ENCODE measurements around the gene THY1. TPM values are rescaled to one million over a fixed set of nuclear protein-coding genes. Genes with fewer than 3 reads are reported as not detected.

The THY1 gene
- total and polyA plus RNA-seq, 9 of the 15 experiments (the other 6 are each of a cell fraction or from before 2014, with no cell fraction given): 0.07 to 0.40 (median 0.16) TPM; not detected in 5

- no peak for TF ChIP-seq ARID4B (CRISPR knock-in tag; IDR thresholded peaks at IDR 0.05)
- no peak for TF ChIP-seq CSDE1 (IDR thresholded peaks at IDR 0.05)
- no peak for TF ChIP-seq SREBF1 (IDR thresholded peaks at IDR 0.05; ENCODE audit: borderline replicate concordance, low read depth, low read length)
- no peak for TF ChIP-seq U2AF1 (optimal IDR thresholded peaks at IDR 0.05; ENCODE audit: low read depth, low read length)
- no peak for TF ChIP-seq MLLT1 (IDR thresholded peaks at IDR 0.05)
- TF ChIP-seq E2F4 (CRISPR knock-in tag; IDR thresholded peaks at IDR 0.05; ENCODE audit: low read depth): no peak
- TF ChIP-seq ZNF316 (IDR thresholded peaks at IDR 0.05): no peak
- TF ChIP-seq FOXP4 (CRISPR knock-in tag; IDR thresholded peaks at IDR 0.05; ENCODE audit: borderline replicate concordance): no peak
Measured at GRCh38 chr11:119469506-119469905, 46.5 kb upstream of the THY1 start (continued).
